ENCODE results near the gene CD40LG.

CD40LG gene

GRCh38 chrX:136626237-136626636, 21.7 kb upstream of the CD40LG start:
- Histone ChIP-seq H3K4me3 (ENCODE audit: low read length) (no peak overlapping the region), H3K27ac (ENCODE audit: low read depth, low read length) (no peak overlapping the region), H3K4me1 (ENCODE audit: insufficient read depth, low read length) (no peaks in the 10 kb centered on the region), H3K36me3 (ENCODE audit: insufficient read depth, low read length) (no peaks in the 10 kb centered on the region), H3K9me3 (ENCODE audit: insufficient read depth, low read depth, low read length) (no peaks in the 10 kb centered on the region), H3K27me3 (ENCODE audit: insufficient read depth, low read length) (no peaks in the 10 kb centered on the region), H3K9ac (ENCODE audit: low read depth, low read length) (no peak overlapping the region)
- WGBS, result 83% methylated on average over 1 of the region's 2 CpGs

- no peaks in the 10 kb centered on the region for H3K4me1 ChIP-seq (ENCODE audit: insufficient read depth, low read length)
- no peak overlapping the region for H3K9ac ChIP-seq (ENCODE audit: low read depth, low read length)
- no peak overlapping the region for H3K4me3 ChIP-seq (ENCODE audit: low read length)
- 100% methylated on average over 1 of the region's 1 CpG for WGBS
- H3K36me3 ChIP-seq (ENCODE audit: insufficient read depth, low read length), result no peaks in the 10 kb centered on the region
- H3K9me3 ChIP-seq (ENCODE audit: insufficient read depth, low read depth, low read length), result no peaks in the 10 kb centered on the region
- no peaks in the 10 kb centered on the region for H3K27me3 ChIP-seq (ENCODE audit: insufficient read depth, low read length)
- no peak overlapping the region for H3K27ac ChIP-seq (ENCODE audit: low read depth, low read length)
Measured at GRCh38 chrX:136626891-136627290, 21.1 kb upstream of the CD40LG start.

GRCh38 chrX:136627409-136627808, 20.5 kb upstream of the CD40LG start:
- WGBS, result 88% methylated on average over 2 of the region's 4 CpGs
- no peaks in the 10 kb centered on the region for H3K27me3 ChIP-seq (ENCODE audit: insufficient read depth, low read length)
- H3K36me3 ChIP-seq (ENCODE audit: insufficient read depth, low read length), result no peaks in the 10 kb centered on the region
- no peak overlapping the region for H3K27ac ChIP-seq (ENCODE audit: low read depth, low read length)
- H3K9ac ChIP-seq (ENCODE audit: low read depth, low read length), result no peak overlapping the region
- no peaks in the 10 kb centered on the region for H3K9me3 ChIP-seq (ENCODE audit: insufficient read depth, low read depth, low read length)
- no peaks in the 10 kb centered on the region for H3K4me1 ChIP-seq (ENCODE audit: insufficient read depth, low read length)
- H3K4me3 ChIP-seq (ENCODE audit: low read length), result no peak overlapping the region

GRCh38 chrX:136629084-136629750, 18.7 kb upstream of the CD40LG start:
- Histone ChIP-seq H3K27ac (ENCODE audit: low read depth, low read length) (no peak overlapping the region), H3K4me3 (ENCODE audit: low read length) (no peak overlapping the region), H3K9ac (ENCODE audit: low read depth, low read length) (no peak overlapping the region), H3K27me3 (ENCODE audit: insufficient read depth, low read length) (no peaks in the 10 kb centered on the region), H3K9me3 (ENCODE audit: insufficient read depth, low read depth, low read length) (no peaks in the 10 kb centered on the region), H3K36me3 (ENCODE audit: insufficient read depth, low read length) (no peaks in the 10 kb centered on the region), H3K4me1 (ENCODE audit: insufficient read depth, low read length) (no peaks in the 10 kb centered on the region)
- 88% methylated on average over 5 of the region's 6 CpGs for WGBS

- H3K4me1 ChIP-seq (ENCODE audit: insufficient read depth, low read length), result peaks cover 10% of the 10 kb centered on the region
- no peaks in the 10 kb centered on the region for H3K9me3 ChIP-seq (ENCODE audit: insufficient read depth, low read depth, low read length)
- H3K4me3 ChIP-seq (ENCODE audit: low read length), result no peak overlapping the region
- no peak overlapping the region for H3K27ac ChIP-seq (ENCODE audit: low read depth, low read length)
- no peaks in the 10 kb centered on the region for H3K27me3 ChIP-seq (ENCODE audit: insufficient read depth, low read length)
- 100% methylated on average over 1 of the region's 1 CpG for WGBS
- no peaks in the 10 kb centered on the region for H3K36me3 ChIP-seq (ENCODE audit: insufficient read depth, low read length)
- no peak overlapping the region for H3K9ac ChIP-seq (ENCODE audit: low read depth, low read length)
Measured at GRCh38 chrX:136630881-136631280, 17.1 kb upstream of the CD40LG start.

GRCh38 chrX:136635235-136635634, 12.7 kb upstream of the CD40LG start:
- 93% methylated on average over 6 of the region's 6 CpGs for WGBS
- no peak overlapping the region for H3K9ac ChIP-seq (ENCODE audit: low read depth, low read length)
- no peaks in the 10 kb centered on the region for H3K9me3 ChIP-seq (ENCODE audit: insufficient read depth, low read depth, low read length)
- H3K4me3 ChIP-seq (ENCODE audit: low read length), result no peak overlapping the region
- H3K27ac ChIP-seq (ENCODE audit: low read depth, low read length), result no peak overlapping the region
- no peaks in the 10 kb centered on the region for H3K27me3 ChIP-seq (ENCODE audit: insufficient read depth, low read length)
- no peaks in the 10 kb centered on the region for H3K36me3 ChIP-seq (ENCODE audit: insufficient read depth, low read length)
- peaks cover 10% of the 10 kb centered on the region for H3K4me1 ChIP-seq (ENCODE audit: insufficient read depth, low read length)

- Histone ChIP-seq H3K36me3 (ENCODE audit: insufficient read depth, low read length) (no peaks in the 10 kb centered on the region), H3K27me3 (ENCODE audit: insufficient read depth, low read length) (no peaks in the 10 kb centered on the region), H3K9ac (ENCODE audit: low read depth, low read length) (no peak overlapping the region), H3K4me1 (ENCODE audit: insufficient read depth, low read length) (peaks cover 10% of the 10 kb centered on the region), H3K27ac (ENCODE audit: low read depth, low read length) (no peak overlapping the region), H3K9me3 (ENCODE audit: insufficient read depth, low read depth, low read length) (no peaks in the 10 kb centered on the region), H3K4me3 (ENCODE audit: low read length) (no peak overlapping the region)
- WGBS, result 13% methylated on average over 3 of the region's 3 CpGs
Measured at GRCh38 chrX:136636121-136636520, 11.8 kb upstream of the CD40LG start.

- Histone ChIP-seq H3K9ac (ENCODE audit: low read depth, low read length) (no peak overlapping the region), H3K27me3 (ENCODE audit: insufficient read depth, low read length) (no peaks in the 10 kb centered on the region), H3K27ac (ENCODE audit: low read depth, low read length) (no peak overlapping the region), H3K4me1 (ENCODE audit: insufficient read depth, low read length) (peaks cover 9% of the 10 kb centered on the region), H3K9me3 (ENCODE audit: insufficient read depth, low read depth, low read length) (no peaks in the 10 kb centered on the region), H3K36me3 (ENCODE audit: insufficient read depth, low read length) (no peaks in the 10 kb centered on the region), H3K4me3 (ENCODE audit: low read length) (no peak overlapping the region)
- WGBS, result 92% methylated on average over 8 of the region's 8 CpGs
Measured at GRCh38 chrX:136639506-136640176, 8.3 kb upstream of the CD40LG start.

- Histone ChIP-seq H3K4me1 (ENCODE audit: insufficient read depth, low read length) (no peaks in the 10 kb centered on the region), H3K9ac (ENCODE audit: low read depth, low read length) (no peak overlapping the region), H3K27me3 (ENCODE audit: insufficient read depth, low read length) (no peaks in the 10 kb centered on the region), H3K27ac (ENCODE audit: low read depth, low read length) (no peak overlapping the region), H3K9me3 (ENCODE audit: insufficient read depth, low read depth, low read length) (no peaks in the 10 kb centered on the region), H3K36me3 (ENCODE audit: insufficient read depth, low read length) (no peaks in the 10 kb centered on the region), H3K4me3 (ENCODE audit: low read length) (no peak overlapping the region)
- 90% methylated on average over 1 of the region's 1 CpG for WGBS
Measured at GRCh38 chrX:136643243-136643642, 4.7 kb upstream of the CD40LG start.

GRCh38 chrX:136646602-136647239, 1.2 kb upstream of the CD40LG start:
- no peaks in the 10 kb centered on the region for H3K27me3 ChIP-seq (ENCODE audit: insufficient read depth, low read length)
- H3K9ac ChIP-seq (ENCODE audit: low read depth, low read length), result no peak overlapping the region
- WGBS, result 94% methylated on average over 3 of the region's 5 CpGs
- H3K27ac ChIP-seq (ENCODE audit: low read depth, low read length), result no peak overlapping the region
- no peaks in the 10 kb centered on the region for H3K36me3 ChIP-seq (ENCODE audit: insufficient read depth, low read length)
- H3K4me1 ChIP-seq (ENCODE audit: insufficient read depth, low read length), result peaks cover 13% of the 10 kb centered on the region; the same call in 1 of the 2 replicates
- H3K4me3 ChIP-seq (ENCODE audit: low read length), result no peak overlapping the region
- no peaks in the 10 kb centered on the region for H3K9me3 ChIP-seq (ENCODE audit: insufficient read depth, low read depth, low read length)

GRCh38 chrX:136650811-136651210, 2.9 kb downstream of the CD40LG start:
- Histone ChIP-seq H3K27me3 (ENCODE audit: insufficient read depth, low read length) (no peaks in the 10 kb centered on the region), H3K36me3 (ENCODE audit: insufficient read depth, low read length) (no peaks in the 10 kb centered on the region), H3K27ac (ENCODE audit: low read depth, low read length) (no peak overlapping the region), H3K4me3 (ENCODE audit: low read length) (no peak overlapping the region), H3K9ac (ENCODE audit: low read depth, low read length) (no peak overlapping the region), H3K9me3 (ENCODE audit: insufficient read depth, low read depth, low read length) (no peaks in the 10 kb centered on the region), H3K4me1 (ENCODE audit: insufficient read depth, low read length) (peaks cover 13% of the 10 kb centered on the region; the same call in 1 of the 2 replicates)
- WGBS, result 96% methylated on average over 3 of the region's 3 CpGs
